GM19239 (cell line): ENCODE data around the gene SYVN1.
A peak's percentile ranks its signal among the peaks of the same experiment; 100 is the strongest.

ENCODE experiments used
- DNase-seq: peaks from one replicate; pipeline ENCODE4 v3.0.0; 2011; ENCODE audit warnings: low spot score; ENCODE audit not compliant: insufficient read length
- FAIRE-seq: peaks from 2 replicates; lab custom pipeline; 2011; peaks lifted over from hg19 to GRCh38; lab: Jason Lieb, UNC

The SYVN1 gene

GRCh38 chr11:65114538-65115171 lies 19.7 kb downstream of the SYVN1 start:
- DNase-seq (no peak), FAIRE-seq (no peak)

- no peak for DNase-seq
- FAIRE-seq: no peak
Observed at GRCh38 chr11:65113839-65114238, 20.5 kb downstream of the SYVN1 start.

GRCh38 chr11:65113361-65113756 lies 21.0 kb downstream of the SYVN1 start:
- FAIRE-seq (no peak), DNase-seq (no peak)

- FAIRE-seq: peak; percentile 86
Observed at GRCh38 chr11:65112546-65113360, 21.6 kb downstream of the SYVN1 start.

GRCh38 chr11:65111744-65112545 lies 22.4 kb downstream of the SYVN1 start, which contains the start of gene TM7SF2:
TSS of gene TM7SF2 (plus strand) at chr11:65111872. CDS start at chr11:65112016, 144 bp downstream.
- DNase-seq (peak; percentile 98), FAIRE-seq (no peak)

More at GRCh38 chr11:65112546-65113360, 21.6 kb downstream of the SYVN1 start:
- DNase-seq: no peak

- no peak for DNase-seq
- FAIRE-seq: peak; percentile 93
Observed at GRCh38 chr11:65111159-65111743, 23.1 kb downstream of the SYVN1 start.

GRCh38 chr11:65110354-65110861 lies 23.9 kb downstream of the SYVN1 start:
- FAIRE-seq: peak; percentile 98

GRCh38 chr11:65109231-65110198 lies 24.8 kb downstream of the SYVN1 start:
- FAIRE-seq (no peak), DNase-seq (no peak)

More at GRCh38 chr11:65110354-65110861, 23.9 kb downstream of the SYVN1 start:
- DNase-seq: peak; percentile 97

- FAIRE-seq (no peak), DNase-seq (no peak)
Observed at GRCh38 chr11:65108469-65109123, 25.7 kb downstream of the SYVN1 start.

GRCh38 chr11:65107751-65108468 lies 26.4 kb downstream of the SYVN1 start:
- no peak for FAIRE-seq
- no peak for DNase-seq

- DNase-seq (no peak), FAIRE-seq (no peak)
Observed at GRCh38 chr11:65107078-65107477, 27.2 kb downstream of the SYVN1 start.

- DNase-seq: no peak
- no peak for FAIRE-seq
Observed at GRCh38 chr11:65104628-65105027, 29.7 kb downstream of the SYVN1 start.

- no peak for FAIRE-seq
- DNase-seq: no peak
Observed at GRCh38 chr11:65103476-65103875, 30.8 kb downstream of the SYVN1 start.

GRCh38 chr11:65102142-65103095 lies 31.9 kb downstream of the SYVN1 start:
- DNase-seq: no peak
- FAIRE-seq: no peak

GRCh38 chr11:65100674-65101350 lies 33.5 kb downstream of the SYVN1 start:
- no peak for FAIRE-seq
- DNase-seq: no peak

- FAIRE-seq (no peak), DNase-seq (no peak)
Observed at GRCh38 chr11:65096926-65097325, 37.4 kb downstream of the SYVN1 start.
